Natural killer cell treated with Interleukin-12 subunit alpha and Interleukin-12 subunit beta and Interleukin-15 and Interleukin-18, amount 100 ng/mL, for 72 hours (primary cell): ENCODE measurements around the gene GRB2. TPM values are rescaled to one million over a fixed set of nuclear protein-coding genes. Genes with fewer than 3 reads are reported as not detected.
A peak's percentile ranks its signal among the peaks of the same experiment; 100 is the strongest.
"Not testable (repeated sequence)": the region's sequence is repeated elsewhere in the genome, so short reads cannot be mapped to it uniquely, and the experiment has no call there.

ENCODE experiments used
- ATAC-seq, 2 donors: fragments of 150-1000 bp; cut with Tn5 transposase in 1 of 2; sonication (Bioruptor Pico), chemical (Tn5 transposase) in 1 of 2; 2 replicates each; pipeline ENCODE4 v1.10.0; 2021
- DNase-seq: peaks from one replicate; pipeline ENCODE4 v3.0.0; 2022; ENCODE audit warnings: low spot score
- H3K27ac Mint-ChIP-seq, 2 donors: 1 replicate in 1 of 2; 2 replicates in 1 of 2; pipeline ENCODE4 v1.8.0; 2022; ENCODE audit warnings: mixed read lengths in 2 of 2, mild to moderate bottlenecking in 1 of 2, moderate library complexity in 1 of 2
- H3K27me3 Mint-ChIP-seq, 2 donors: 1 replicate in 1 of 2; 2 replicates in 1 of 2; pipeline ENCODE4 v1.8.0; 2022; ENCODE audit warnings: mixed read lengths in 2 of 2
- H3K36me3 Mint-ChIP-seq: one replicate; pipeline ENCODE4 v1.8.0; 2022; ENCODE audit warnings: mixed read lengths
- H3K4me1 Mint-ChIP-seq, 2 donors: 1 replicate in 1 of 2; 2 replicates in 1 of 2; pipeline ENCODE4 v1.8.0; 2022; ENCODE audit warnings: low read depth in 2 of 2, mixed read lengths in 2 of 2, mild to moderate bottlenecking in 1 of 2
- H3K4me3 Mint-ChIP-seq: one replicate; pipeline ENCODE4 v1.8.0; 2022; ENCODE audit warnings: mixed read lengths
- H3K9me3 Mint-ChIP-seq: 2 replicates; pipeline ENCODE4 v1.8.0; 2022; ENCODE audit warnings: mixed read lengths
- total RNA-seq, 2 donors: library from RNA; stranded (reverse); gene quantifications; one replicate each; pipeline ENCODE4 v1.2.3, GENCODE V29; 2022

GRB2 gene
- total RNA-seq, 2 donors from 2014 or later, result 198 to 235 TPM

DNA sequence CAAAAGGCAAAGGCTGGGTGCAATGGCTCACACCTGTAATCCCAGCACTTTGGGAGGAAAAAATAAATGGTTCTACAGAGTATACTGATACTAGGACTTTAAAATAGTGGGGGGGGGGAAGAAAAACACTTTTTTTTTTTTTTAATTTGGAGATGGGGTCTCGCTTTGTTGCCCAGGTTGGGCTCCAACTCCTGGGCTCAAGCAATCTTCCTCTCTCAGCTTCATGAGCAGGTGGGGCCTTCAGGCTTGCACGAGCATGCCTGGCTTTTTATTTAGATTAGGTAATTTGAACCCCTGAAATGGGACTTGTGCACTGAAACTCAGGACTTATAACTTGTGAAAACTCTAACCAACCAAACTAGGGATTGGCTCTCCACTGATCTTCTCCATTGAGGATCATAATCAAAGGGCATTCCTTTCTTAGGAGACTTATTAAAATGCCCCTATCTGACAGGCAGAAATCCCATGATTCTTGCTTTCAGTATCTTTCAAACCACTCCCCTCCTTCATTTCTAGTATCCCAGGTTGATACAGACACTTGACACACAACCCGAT is 16.9 kb downstream of the GRB2 start:
- Mint-ChIP-seq H3K36me3 (peaks cover 21% of the 10 kb centered on the region), H3K4me3 (no peak overlapping the region), H3K4me1 (peaks cover 44 to 46% of the 10 kb centered on the region in 2 donors), H3K9me3 (no peaks in the 10 kb centered on the region), H3K27ac (peak overlapping the region in 1 of 2 donors; percentile 5), H3K27me3 (no peaks in the 10 kb centered on the region)
- ATAC-seq (no peak), DNase-seq (no peak)

DNA sequence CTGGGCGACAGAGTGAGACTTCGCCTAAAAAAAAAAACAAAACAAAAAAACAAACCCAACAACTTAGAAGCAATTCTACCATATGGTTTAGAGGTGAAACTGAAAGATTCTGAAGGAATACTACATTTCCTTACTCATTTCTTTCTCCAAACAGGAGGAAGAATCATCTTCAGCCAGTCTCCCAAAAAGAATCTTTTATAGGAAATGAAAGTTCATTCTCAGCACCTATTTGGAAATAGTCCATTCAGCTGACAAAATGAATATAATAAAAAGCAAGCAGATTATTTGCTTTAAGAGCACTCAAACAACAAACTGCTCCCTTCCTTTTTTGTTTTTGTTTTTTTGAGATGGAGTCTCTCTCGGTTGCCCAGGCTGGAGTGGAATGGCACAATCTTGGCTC is 17.7 kb downstream of the GRB2 start:
- ATAC-seq (no peak), DNase-seq (no peak)
- H3K4me3 Mint-ChIP-seq, result no peak overlapping the region
- peaks cover 38 to 39% of the 10 kb centered on the region in 2 donors for H3K4me1 Mint-ChIP-seq
- H3K27ac Mint-ChIP-seq, result no peak overlapping the region
- peaks cover 21% of the 10 kb centered on the region for H3K36me3 Mint-ChIP-seq
- no peaks in the 10 kb centered on the region for H3K9me3 Mint-ChIP-seq
- H3K27me3 Mint-ChIP-seq, result no peaks in the 10 kb centered on the region

DNA sequence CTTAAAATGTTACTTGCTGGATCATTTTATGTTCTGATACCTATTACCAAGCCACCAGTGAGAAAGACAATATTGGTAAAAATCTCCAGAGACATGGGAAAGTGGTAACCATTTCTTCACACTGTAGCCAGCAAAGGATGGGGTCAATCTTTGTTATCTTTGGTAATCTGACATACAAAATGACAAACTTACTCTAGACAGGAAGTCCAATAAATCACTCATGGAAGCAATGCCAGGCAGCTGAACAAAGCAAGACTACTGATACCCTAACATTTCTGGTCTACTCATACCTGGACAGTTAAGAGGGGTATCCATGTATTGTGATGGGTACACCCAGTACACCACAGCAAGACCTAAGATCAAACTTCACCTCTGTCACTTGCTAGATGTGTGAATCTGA is 19.0 kb downstream of the GRB2 start:
- peak; percentile 33 to 52 for ATAC-seq
- peaks cover 33% of the 10 kb centered on the region in 2 donors for H3K4me1 Mint-ChIP-seq
- H3K36me3 Mint-ChIP-seq, result peaks cover 15% of the 10 kb centered on the region
- DNase-seq, result no peak
- no peaks in the 10 kb centered on the region for H3K27me3 Mint-ChIP-seq
- peak overlapping the region; percentile 55 to 70 for H3K27ac Mint-ChIP-seq
- peak overlapping the region; percentile 23 for H3K4me3 Mint-ChIP-seq
- H3K9me3 Mint-ChIP-seq, result no peaks in the 10 kb centered on the region

DNA sequence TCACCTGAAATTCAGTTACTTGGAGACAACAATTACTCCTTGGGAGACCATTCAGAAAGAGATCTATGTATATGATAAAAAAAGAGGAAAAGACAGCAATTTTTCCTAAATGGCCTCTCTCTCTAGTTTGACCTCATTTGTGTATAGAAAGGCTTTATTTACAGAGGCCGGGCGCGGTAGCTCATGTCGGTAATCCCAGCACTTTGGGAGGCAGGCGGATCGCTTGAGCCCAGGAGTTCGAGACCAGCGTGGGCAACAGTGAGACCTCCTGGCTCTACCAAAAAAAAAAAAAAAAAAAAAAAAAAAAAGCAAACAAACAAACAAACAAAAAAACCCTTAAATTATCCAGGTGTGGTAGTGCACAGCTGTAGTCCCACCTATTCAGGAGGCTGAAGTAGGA is 20.7 kb downstream of the GRB2 start:
- H3K27me3 Mint-ChIP-seq, result no peaks in the 10 kb centered on the region
- H3K9me3 Mint-ChIP-seq, result no peaks in the 10 kb centered on the region
- no peak for ATAC-seq
- peaks cover 6% of the 10 kb centered on the region for H3K36me3 Mint-ChIP-seq
- H3K4me1 Mint-ChIP-seq, result peaks cover 25 to 32% of the 10 kb centered on the region in 2 donors
- no peak overlapping the region for H3K4me3 Mint-ChIP-seq
- DNase-seq, result no peak
- no peak overlapping the region for H3K27ac Mint-ChIP-seq

- Mint-ChIP-seq H3K27me3 (no peaks in the 10 kb centered on the region), H3K4me3 (no peak overlapping the region), H3K36me3 (peaks cover under 1% of the 10 kb centered on the region), H3K27ac (no peak overlapping the region), H3K4me1 (peaks cover 20 to 28% of the 10 kb centered on the region in 2 donors), H3K9me3 (no peaks in the 10 kb centered on the region)
- DNase-seq (no peak), ATAC-seq (no peak)
These were observed 21.7 kb downstream of the GRB2 start for GRCh38 chr17:75383842-75384195.

- no peak for DNase-seq
- Mint-ChIP-seq H3K4me3 (no peak overlapping the region), H3K4me1 (peaks cover 21 to 22% of the 10 kb centered on the region in 2 donors), H3K36me3 (no peaks in the 10 kb centered on the region), H3K9me3 (no peaks in the 10 kb centered on the region), H3K27me3 (no peaks in the 10 kb centered on the region), H3K27ac (peak overlapping the region in 1 of 2 donors; percentile 33)
- ATAC-seq, result no peak
These were observed 24.7 kb downstream of the GRB2 start for GRCh38 chr17:75380750-75381149.

GRCh38 chr17:75380315-75380714 is 25.2 kb downstream of the GRB2 start:
- Mint-ChIP-seq H3K36me3 (peaks cover 2% of the 10 kb centered on the region), H3K9me3 (no peaks in the 10 kb centered on the region), H3K27ac (peak overlapping the region in 1 of 2 donors; percentile 33), H3K27me3 (no peaks in the 10 kb centered on the region), H3K4me1 (peaks cover 21 to 23% of the 10 kb centered on the region in 2 donors), H3K4me3 (no peak overlapping the region)
- DNase-seq (no peak), ATAC-seq (no peak)

DNA sequence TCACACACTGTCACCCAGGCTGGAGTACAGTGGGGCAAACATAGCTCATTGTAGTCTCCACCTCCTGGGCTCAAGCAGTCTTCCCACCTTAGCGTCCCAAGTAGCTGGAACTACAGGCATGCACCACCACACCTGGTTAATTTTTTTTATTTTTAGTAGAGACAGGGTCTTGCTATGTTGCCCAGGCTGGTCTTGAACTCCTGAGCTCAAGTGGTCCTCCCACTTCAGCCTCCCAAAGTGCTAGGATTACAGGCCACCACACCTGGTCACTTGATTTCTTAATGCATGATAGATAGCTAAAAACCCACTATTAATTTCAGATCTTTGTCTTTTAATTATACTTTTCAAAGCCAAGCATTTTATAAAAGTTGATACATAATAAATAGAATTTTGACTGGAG is 26.1 kb downstream of the GRB2 start:
- ATAC-seq, H3K27me3 Mint-ChIP-seq, H3K27ac Mint-ChIP-seq, H3K4me3 Mint-ChIP-seq, H3K9me3 Mint-ChIP-seq, DNase-seq, H3K36me3 Mint-ChIP-seq: not testable (repeated sequence)
- H3K4me1 Mint-ChIP-seq, result peaks cover 20 to 28% of the 10 kb centered on the region in 2 donors

DNA sequence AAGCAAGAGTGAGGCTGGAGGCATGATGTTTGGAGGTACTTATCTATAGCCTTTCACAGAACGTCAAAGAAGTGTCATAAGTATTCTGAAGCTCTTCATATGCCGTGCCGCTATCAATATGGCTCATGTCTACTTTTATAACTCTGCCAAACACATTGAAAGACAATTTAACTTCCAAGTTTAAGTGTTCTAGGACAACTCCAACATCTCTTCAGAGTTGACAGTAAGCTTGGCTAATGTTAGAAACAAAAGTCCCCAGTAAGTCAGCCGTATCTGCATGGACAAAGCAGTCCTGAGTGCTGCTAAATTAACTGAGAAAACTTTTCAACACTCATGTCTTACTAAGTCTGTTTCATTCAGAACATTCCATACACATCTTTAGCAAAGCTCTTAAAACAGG is 32.2 kb downstream of the GRB2 start:
- H3K9me3 Mint-ChIP-seq, result no peaks in the 10 kb centered on the region
- no peaks in the 10 kb centered on the region for H3K27me3 Mint-ChIP-seq
- no peak overlapping the region for H3K4me3 Mint-ChIP-seq
- H3K36me3 Mint-ChIP-seq, result peaks cover 6% of the 10 kb centered on the region
- no peak for DNase-seq
- peaks cover 47 to 49% of the 10 kb centered on the region in 2 donors for H3K4me1 Mint-ChIP-seq
- H3K27ac Mint-ChIP-seq, result no peak overlapping the region
- no peak for ATAC-seq

- DNase-seq (no peak), ATAC-seq (peak in 1 of 2 donors; percentile 90)
- Mint-ChIP-seq H3K9me3 (no peaks in the 10 kb centered on the region), H3K27ac (peak overlapping the region; percentile 82 to 83), H3K27me3 (no peaks in the 10 kb centered on the region), H3K36me3 (peaks cover 6% of the 10 kb centered on the region), H3K4me3 (peak overlapping the region; percentile 73), H3K4me1 (peaks cover 47 to 52% of the 10 kb centered on the region in 2 donors)
These were observed 33.5 kb downstream of the GRB2 start for GRCh38 chr17:75371981-75372380.

GRCh38 chr17:75371339-75371738 is 34.1 kb downstream of the GRB2 start:
- Mint-ChIP-seq H3K4me1 (peaks cover 49 to 52% of the 10 kb centered on the region in 2 donors), H3K4me3 (peak overlapping the region; percentile 73)
- DNase-seq, result no peak

DNA sequence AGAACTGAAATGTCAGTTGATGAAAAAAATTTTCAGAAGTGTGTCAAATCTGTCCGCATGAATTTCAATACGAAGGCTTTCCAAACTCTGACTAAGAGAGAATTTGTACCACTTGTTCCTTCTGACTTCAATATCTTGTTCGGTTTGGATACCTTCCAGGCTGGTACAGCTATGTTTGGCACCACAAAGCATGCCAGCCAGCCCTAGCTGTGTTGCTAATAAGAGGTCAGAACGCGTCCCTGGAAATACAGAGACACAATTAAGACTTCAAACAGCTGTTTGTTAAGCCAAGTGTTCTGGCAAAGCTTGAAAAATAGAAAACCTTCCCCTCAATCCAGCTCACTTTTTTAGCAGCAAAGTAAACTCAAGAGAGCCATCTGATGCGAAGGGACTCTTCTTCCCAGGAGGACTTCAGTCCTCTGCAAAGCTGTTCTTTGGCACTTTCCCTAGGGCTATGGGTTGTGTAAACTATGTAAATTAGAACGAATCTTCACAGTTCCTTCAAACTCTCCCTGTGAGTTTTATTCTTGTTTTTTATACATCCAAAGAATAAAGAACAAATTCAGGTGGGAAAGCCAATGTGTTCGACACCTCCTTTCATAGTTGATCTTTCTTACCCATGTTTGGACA is 35.1 kb downstream of the GRB2 start:
- no peaks in the 10 kb centered on the region for H3K9me3 Mint-ChIP-seq
- H3K27ac Mint-ChIP-seq, result no peak overlapping the region
- H3K36me3 Mint-ChIP-seq, result peaks cover 5% of the 10 kb centered on the region
- peaks cover 54 to 59% of the 10 kb centered on the region in 2 donors for H3K4me1 Mint-ChIP-seq
- ATAC-seq (no peak), DNase-seq (no peak)
- H3K27me3 Mint-ChIP-seq, result no peaks in the 10 kb centered on the region
- no peak overlapping the region for H3K4me3 Mint-ChIP-seq

More at GRCh38 chr17:75371339-75371738, 34.1 kb downstream of the GRB2 start:
- H3K9me3 Mint-ChIP-seq, result no peaks in the 10 kb centered on the region
- no peaks in the 10 kb centered on the region for H3K27me3 Mint-ChIP-seq
- H3K36me3 Mint-ChIP-seq, result peaks cover 6% of the 10 kb centered on the region
- H3K27ac Mint-ChIP-seq, result peak overlapping the region; percentile 82 to 83
- peak; percentile 73 to 83 for ATAC-seq

DNA sequence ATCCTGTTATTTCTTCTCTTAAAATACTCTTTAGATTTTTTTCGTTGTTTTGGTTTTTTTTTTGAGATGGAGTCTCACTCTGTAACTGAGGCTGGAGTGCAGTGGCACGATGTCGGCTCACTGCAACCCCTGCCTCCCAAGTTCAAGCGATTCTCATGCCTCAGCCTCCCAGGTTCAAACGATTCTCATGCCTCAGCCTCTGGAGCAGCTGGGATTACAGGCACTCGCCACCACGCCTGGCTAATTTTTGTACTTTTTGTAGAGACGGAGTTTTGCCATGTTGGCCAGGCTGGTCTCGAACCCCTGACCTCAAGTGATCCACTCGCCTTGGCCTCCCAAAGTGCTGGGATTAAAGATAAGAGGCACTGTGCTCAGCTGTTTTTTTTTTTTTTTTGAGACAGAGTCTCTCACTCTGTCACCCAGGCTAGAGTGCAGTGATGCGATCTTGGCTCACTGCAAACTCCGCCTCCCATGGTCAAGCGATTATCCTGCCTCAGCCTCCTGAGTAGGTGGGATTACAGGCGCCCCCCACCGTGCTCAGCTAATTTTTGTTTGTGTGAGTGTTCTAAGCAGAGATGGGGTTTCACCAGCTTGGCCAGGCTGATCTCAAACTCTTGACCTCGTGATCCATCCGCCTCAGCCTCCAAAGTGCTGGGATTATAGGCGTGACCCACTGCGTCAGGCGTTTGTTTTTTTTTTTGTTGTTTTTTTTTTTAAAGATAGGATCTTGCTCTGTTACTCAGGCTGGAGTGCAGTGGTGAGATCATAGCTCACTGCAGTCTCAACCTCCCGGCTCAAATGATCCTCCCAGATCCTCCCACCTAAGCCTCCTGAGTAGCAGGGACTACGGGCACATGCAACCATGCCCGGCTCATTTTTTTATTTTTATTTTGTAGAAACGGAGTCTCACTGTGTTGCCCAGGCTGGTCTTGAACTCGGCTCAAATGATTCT is 37.4 kb downstream of the GRB2 start:
- ATAC-seq, H3K36me3 Mint-ChIP-seq, H3K9me3 Mint-ChIP-seq, H3K4me3 Mint-ChIP-seq, H3K27me3 Mint-ChIP-seq, DNase-seq: not testable (repeated sequence)
- Mint-ChIP-seq H3K27ac (peak overlapping the region; percentile 27 to 69), H3K4me1 (peaks cover 64 to 71% of the 10 kb centered on the region in 2 donors)

DNA sequence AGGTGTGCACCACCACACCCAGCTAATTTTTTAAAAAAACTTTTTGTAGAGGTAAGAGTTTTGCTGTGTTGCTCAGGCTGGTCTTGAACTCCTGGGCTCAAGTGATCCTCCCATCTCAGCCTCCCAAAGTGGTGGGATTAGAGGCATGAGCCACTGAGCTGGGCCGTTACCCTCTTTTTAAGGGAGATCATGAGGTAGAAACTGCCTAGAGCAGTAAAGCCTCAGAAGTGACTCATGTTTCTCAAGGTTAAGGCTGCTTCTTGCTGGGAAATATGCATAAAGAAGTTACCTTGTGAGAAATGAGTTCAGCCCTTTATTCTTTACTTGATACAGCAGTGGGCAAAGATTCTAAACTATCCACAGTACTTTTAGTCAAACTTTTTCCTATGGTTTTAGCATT is 38.2 kb downstream of the GRB2 start:
- no peaks in the 10 kb centered on the region for H3K9me3 Mint-ChIP-seq
- no peaks in the 10 kb centered on the region for H3K27me3 Mint-ChIP-seq
- ATAC-seq, result peak in 1 of 2 donors; percentile 26
- H3K36me3 Mint-ChIP-seq, result no peaks in the 10 kb centered on the region
- DNase-seq, result no peak
- H3K4me1 Mint-ChIP-seq, result peaks cover 69 to 71% of the 10 kb centered on the region in 2 donors
- H3K27ac Mint-ChIP-seq, result peak overlapping the region in 1 of 2 donors; percentile 69
- H3K4me3 Mint-ChIP-seq, result no peak overlapping the region
